GM23248 (cell line): ENCODE data around the gene TRIM59. TPM values are rescaled to one million over a fixed set of nuclear protein-coding genes. Genes with fewer than 3 reads are reported as not detected.

Source experiments
- DNase-seq: peaks from one replicate; pipeline ENCODE4 v3.0.0-alpha.2; 2015
- H2AFZ ChIP-seq: fragments of 200-600 bp; sonication (generic); 2 replicates; pipeline ENCODE4 v1.6.1; 2016; ENCODE audit warnings: antibody characterized with exemption
- H3F3A ChIP-seq: fragments of 200-600 bp; sonication (generic); 2 replicates; pipeline ENCODE4 v1.6.1; 2016; ENCODE audit warnings: mild to moderate bottlenecking, antibody characterized with exemption, mixed run types; ENCODE audit not compliant: insufficient read depth
- H3K27ac ChIP-seq: fragments of 200-600 bp; sonication (generic); 2 replicates; pipeline ENCODE4 v1.5.1; 2016; ENCODE audit warnings: mild to moderate bottlenecking
- H3K27me3 ChIP-seq: fragments of 200-600 bp; sonication (generic); replicated peaks from 2 replicates; pipeline ENCODE4 v1.6.1; 2016; ENCODE audit warnings: mild to moderate bottlenecking; ENCODE audit not compliant: insufficient read depth
- H3K36me3 ChIP-seq: fragments of 200-600 bp; sonication (generic); 2 replicates; pipeline ENCODE4 v1.6.1; 2016; ENCODE audit warnings: low read depth, mild to moderate bottlenecking
- H3K4me1 ChIP-seq: fragments of 200-600 bp; sonication (generic); 2 replicates; pipeline ENCODE4 v1.6.1; 2016; ENCODE audit warnings: mild to moderate bottlenecking; ENCODE audit not compliant: insufficient read depth
- H3K4me2 ChIP-seq: fragments of 200-600 bp; sonication (generic); one replicate; pipeline ENCODE4 v1.6.1; 2016; ENCODE audit warnings: mild to moderate bottlenecking; ENCODE audit not compliant: unreplicated experiment
- H3K4me3 ChIP-seq: fragments of 200-600 bp; sonication (generic); 2 replicates; pipeline ENCODE4 v1.5.1; 2016; ENCODE audit warnings: mild to moderate bottlenecking
- H3K79me2 ChIP-seq: fragments of 200-600 bp; sonication (generic); 2 replicates; pipeline ENCODE4 v1.6.1; 2016; ENCODE audit warnings: mild to moderate bottlenecking; ENCODE audit not compliant: insufficient read depth
- H3K9ac ChIP-seq: fragments of 200-600 bp; sonication (generic); 2 replicates; pipeline ENCODE4 v1.6.1; 2016; ENCODE audit warnings: mild to moderate bottlenecking
- H3K9me2 ChIP-seq: fragments of 200-600 bp; sonication (generic); 2 replicates; pipeline ENCODE4 v1.6.1; 2016; ENCODE audit warnings: mixed run types, mild to moderate bottlenecking, moderate library complexity; ENCODE audit not compliant: insufficient read depth
- H3K9me3 ChIP-seq: fragments of 200-600 bp; sonication (generic); one replicate; pipeline ENCODE4 v1.6.1; 2017; ENCODE audit warnings: low read depth
- H4K20me1 ChIP-seq: fragments of 200-600 bp; sonication (generic); 2 replicates; pipeline ENCODE4 v1.6.0; 2016; ENCODE audit not compliant: insufficient read depth
- EZH2 ChIP-seq: fragments of 200-600 bp; sonication (generic); IDR thresholded peaks from 2 replicates; pipeline ENCODE4 v1.6.1; 2018; ENCODE audit warnings: antibody characterized with exemption, mild to moderate bottlenecking; ENCODE audit not compliant: insufficient read depth, poor library complexity, severe bottlenecking
- EZH2phosphoT487 ChIP-seq: fragments of 200-600 bp; sonication (generic); IDR thresholded peaks from 2 replicates; pipeline ENCODE4 v1.6.1; 2018; ENCODE audit warnings: antibody characterized with exemption, moderate library complexity, mild to moderate bottlenecking, low read depth; ENCODE audit not compliant: insufficient read depth
- WGBS, 2 experiments: methylation state at CpG; one replicate each; pipeline ENCODE4 v1.1.6; 2015 to 2017; ENCODE audit warnings: low lambda C conversion rate in 2 of 2, low coverage in 1 of 2; ENCODE audit errors: missing lambda C conversion rate in 2 of 2; 5-methylcytosine and 5-hydroxymethylcytosine counted together
- in situ Hi-C: fragments of 300-500 bp; cut with MboI; formaldehyde crosslinking; loops from 2 replicates; pipeline ENCODE4 v1.15.0; 2020
- polyA plus RNA-seq: library from polyadenylated mRNA; unstranded; fragments of >200 nt; fragmentation: Nextera tagmentation; extraction: Ambion mirVana; gene quantifications from 2 replicates; pipeline ENCODE4 v1.2.1, GENCODE V29; 2016
- total RNA-seq: library from RNA; depleted of rRNA; stranded (reverse); fragments of >200 nt; shearing (Covaris generic); gene quantifications from 2 replicates; pipeline ENCODE4 v1.2.3, GENCODE V29; 2014

The TRIM59 gene
- total and polyA plus RNA-seq, 2 experiments from 2014 or later = 14.8 to 23.9 TPM

GRCh38 chr3:160403028-160403545, 46.5 kb downstream of the TRIM59 start:
- Histone ChIP-seq H4K20me1 (no peaks in the 10 kb centered on the region), H3K4me1 (peaks cover 47% of the 10 kb centered on the region), H3F3A (peaks cover 13% of the 10 kb centered on the region), H3K79me2 (peaks cover 93% of the 10 kb centered on the region), H3K4me3 (peak overlapping the region; percentile 95), H3K4me2 (peak overlapping the region; percentile 90), H3K27me3 (no peaks in the 10 kb centered on the region), H3K9me3 (no peaks in the 10 kb centered on the region), H2AFZ (peak overlapping the region; percentile 55), H3K27ac (peak overlapping the region; percentile 98), H3K36me3 (peaks cover 28% of the 10 kb centered on the region; the same call in 1 of the 2 replicates), H3K9ac (peak overlapping the region; percentile 98), H3K9me2 (no peaks in the 10 kb centered on the region)
- TF ChIP-seq EZH2 (no peak), EZH2phosphoT487 (no peak)
- 92 to 95% methylated on average over 2 of the region's 2 CpGs for WGBS, 2 experiments
- DNase-seq = peak; percentile 26
- in situ Hi-C loops = loop anchor here (10.0 kb wide), 1 partner anchor 238 kb away; no protein-coding TSS in a partner anchor

GRCh38 chr3:160402221-160403027, 47.2 kb downstream of the TRIM59 start:
- Histone ChIP-seq H3K4me1 (peaks cover 49% of the 10 kb centered on the region), H4K20me1 (no peaks in the 10 kb centered on the region), H3K27ac (peak overlapping the region; percentile 98), H3F3A (peaks cover 13% of the 10 kb centered on the region), H2AFZ (peak overlapping the region; percentile 17; the same call in 1 of the 2 replicates), H3K9me2 (no peaks in the 10 kb centered on the region), H3K4me3 (peak overlapping the region; percentile 95), H3K9ac (peak overlapping the region; percentile 98), H3K27me3 (no peaks in the 10 kb centered on the region), H3K9me3 (no peaks in the 10 kb centered on the region), H3K4me2 (peak overlapping the region; percentile 90), H3K79me2 (peaks cover 93% of the 10 kb centered on the region), H3K36me3 (peaks cover 28% of the 10 kb centered on the region; the same call in 1 of the 2 replicates)
- in situ Hi-C loops = loop anchor here (10.0 kb wide), 1 partner anchor 238 kb away; no protein-coding TSS in a partner anchor
- 64 to 65% methylated on average over 11 of the region's 11 CpGs for WGBS, 2 experiments
- DNase-seq = peak; percentile 14
- TF ChIP-seq EZH2phosphoT487 (no peak), EZH2 (no peak)

GRCh38 chr3:160401291-160402095, 48.1 kb downstream of the TRIM59 start:
- Histone ChIP-seq H3K4me1 (peaks cover 49% of the 10 kb centered on the region), H3K4me2 (peak overlapping the region; percentile 90), H3K9me3 (no peaks in the 10 kb centered on the region), H4K20me1 (no peaks in the 10 kb centered on the region), H3K4me3 (peak overlapping the region; percentile 95), H3K9ac (peak overlapping the region; percentile 98), H2AFZ (peak overlapping the region; percentile 95), H3F3A (peaks cover 18% of the 10 kb centered on the region), H3K36me3 (peaks cover 22% of the 10 kb centered on the region; the same call in 1 of the 2 replicates), H3K9me2 (no peaks in the 10 kb centered on the region), H3K79me2 (peaks cover 93% of the 10 kb centered on the region), H3K27ac (peak overlapping the region; percentile 98), H3K27me3 (no peaks in the 10 kb centered on the region)
- 35 to 37% methylated on average over 16 of the region's 16 CpGs for WGBS, 2 experiments
- TF ChIP-seq EZH2 (no peak), EZH2phosphoT487 (no peak)
- DNase-seq = peak; percentile 74
- in situ Hi-C loops = loop anchor here (10.0 kb wide), 1 partner anchor 237 kb away; no protein-coding TSS in a partner anchor

- WGBS, 2 experiments = 0 to 1% methylated on average over 32 to 39 of the region's 51 CpGs
- Histone ChIP-seq H2AFZ (peak overlapping the region; percentile 95), H3K4me2 (peak overlapping the region; percentile 90), H3K4me1 (peaks cover 46% of the 10 kb centered on the region), H3K4me3 (peak overlapping the region; percentile 95), H4K20me1 (no peaks in the 10 kb centered on the region), H3K9ac (peak overlapping the region; percentile 98), H3K27me3 (no peaks in the 10 kb centered on the region), H3K27ac (peak overlapping the region; percentile 98), H3K36me3 (peaks cover 14% of the 10 kb centered on the region; the same call in 1 of the 2 replicates), H3K79me2 (peaks cover 92% of the 10 kb centered on the region), H3K9me2 (no peaks in the 10 kb centered on the region), H3K9me3 (no peaks in the 10 kb centered on the region), H3F3A (peaks cover 23% of the 10 kb centered on the region)
- peak; percentile 56 for DNase-seq
- in situ Hi-C loops = loop anchor here (10.0 kb wide), 1 partner anchor 236 kb away; no protein-coding TSS in a partner anchor
- no peak for TF ChIP-seq EZH2phosphoT487
- TF ChIP-seq EZH2 = no peak
Measured at GRCh38 chr3:160400702-160401150, 48.9 kb downstream of the TRIM59 start.
